ENCODE results near the gene USP27X.
A peak's percentile ranks its signal among the peaks of the same experiment; 100 is the strongest.

Gene USP27X

GRCh38 chrX:49919617-49920016 is 40.3 kb downstream of the USP27X start:
- TF ChIP-seq CTCF (IDR thresholded peaks at IDR 0.05), result peak; percentile 71
- Histone ChIP-seq H2AFZ (peak overlapping the region; percentile 42), H3K27me3 (ENCODE audit: control insufficient read depth, insufficient read depth, low read length) (no peaks in the 10 kb centered on the region), H3K4me2 (ENCODE audit: low read length) (no peak overlapping the region), H3K4me3 (ENCODE audit: low read depth, low read length) (no peak overlapping the region), H3K9me3 (ENCODE audit: control insufficient read depth, low read length) (no peaks in the 10 kb centered on the region), H3K9ac (no peak overlapping the region), H3K36me3 (ENCODE audit: control insufficient read depth, insufficient read depth, low read length) (no peaks in the 10 kb centered on the region), H3K27ac (no peak overlapping the region), H3K79me2 (no peaks in the 10 kb centered on the region), H3K4me1 (peaks cover 3% of the 10 kb centered on the region)

GRCh38 chrX:49921109-49921508 is 41.8 kb downstream of the USP27X start:
- Histone ChIP-seq H3K9ac (no peak overlapping the region), H3K4me1 (peaks cover 3% of the 10 kb centered on the region), H3K9me3 (ENCODE audit: control insufficient read depth, low read length) (no peaks in the 10 kb centered on the region)

GRCh38 chrX:49922291-49923241 is 43.3 kb downstream of the USP27X start, which contains the start of gene CLCN5:
Gene CLCN5 (plus strand): TSS chrX:49922596. CDS start chrX:49925299, 2,703 bp downstream.
- Histone ChIP-seq H3K4me1 (peaks cover 3% of the 10 kb centered on the region), H3K27me3 (ENCODE audit: control insufficient read depth, insufficient read depth, low read length) (no peaks in the 10 kb centered on the region), H3K9me3 (ENCODE audit: control insufficient read depth, low read length) (no peaks in the 10 kb centered on the region), H3K9ac (peak within 1 kb of the TSS; percentile 3), H2AFZ (peak within 1 kb of the TSS; percentile 85), H3K36me3 (ENCODE audit: control insufficient read depth, insufficient read depth, low read length) (no peaks in the 10 kb centered on the region), H3K4me3 (ENCODE audit: low read depth, low read length) (peak within 1 kb of the TSS; percentile 68), H3K4me2 (ENCODE audit: low read length) (peak within 1 kb of the TSS; percentile 77), H3K79me2 (no peaks in the 10 kb centered on the region), H3K27ac (peak within 1 kb of the TSS; percentile 43)
- no peak for TF ChIP-seq CTCF (IDR thresholded peaks at IDR 0.05)

More at GRCh38 chrX:49921109-49921508, 41.8 kb downstream of the USP27X start:
- Histone ChIP-seq H3K27ac (no peak overlapping the region), H3K36me3 (ENCODE audit: control insufficient read depth, insufficient read depth, low read length) (no peaks in the 10 kb centered on the region), H3K79me2 (no peaks in the 10 kb centered on the region), H3K27me3 (ENCODE audit: control insufficient read depth, insufficient read depth, low read length) (no peaks in the 10 kb centered on the region), H2AFZ (no peak overlapping the region), H3K4me3 (ENCODE audit: low read depth, low read length) (no peak overlapping the region), H3K4me2 (ENCODE audit: low read length) (no peak overlapping the region)
- TF ChIP-seq CTCF (IDR thresholded peaks at IDR 0.05), result no peak

- Histone ChIP-seq H3K36me3 (ENCODE audit: control insufficient read depth, insufficient read depth, low read length) (no peaks in the 10 kb centered on the region), H3K9ac (no peak overlapping the region), H3K79me2 (no peaks in the 10 kb centered on the region), H3K27ac (no peak overlapping the region), H3K9me3 (ENCODE audit: control insufficient read depth, low read length) (no peaks in the 10 kb centered on the region), H3K4me1 (peaks cover 3% of the 10 kb centered on the region), H2AFZ (no peak overlapping the region), H3K4me2 (ENCODE audit: low read length) (no peak overlapping the region), H3K4me3 (ENCODE audit: low read depth, low read length) (no peak overlapping the region), H3K27me3 (ENCODE audit: control insufficient read depth, insufficient read depth, low read length) (no peaks in the 10 kb centered on the region)
- no peak for TF ChIP-seq CTCF (IDR thresholded peaks at IDR 0.05)
Measured at GRCh38 chrX:49925176-49925575, 45.9 kb downstream of the USP27X start.
